Astrocyte of the cerebellum (primary cell): ENCODE data around the gene XRRA1.
"Not testable (repeated sequence)": the region's sequence is repeated elsewhere in the genome, so short reads cannot be mapped to it uniquely, and the experiment has no call there.

Experiments used
- DNase-seq: peaks from one replicate; pipeline ENCODE4 v3.0.0-alpha.2; 2011; ENCODE audit warnings: low read depth
- H3K4me3 ChIP-seq: 2 replicates; pipeline ENCODE4 v1.5.1; 2011; ENCODE audit warnings: mild to moderate bottlenecking, low read depth, low read length, moderate library complexity
- CTCF ChIP-seq: IDR thresholded peaks from 2 replicates; pipeline ENCODE4 v1.5.1; 2012; ENCODE audit warnings: low read length, low read depth, moderate library complexity, mild to moderate bottlenecking; ENCODE audit errors: missing control alignments
- in situ Hi-C: cut with HindIII; loops from 2 replicates; pipeline ENCODE4 v1.10.0; 2017; ENCODE audit warnings: low sequenced_read_pairs

The XRRA1 gene

GRCh38 chr11:74948898-74949752 is at the start of gene XRRA1, which contains the start of gene SPCS2:
Gene XRRA1, minus strand, starts transcription at chr11:74949091. Its CDS starts 8,213 bp downstream, at chr11:74940878.
Gene SPCS2, plus strand, starts transcription at chr11:74949266. Its CDS starts 20 bp downstream, at chr11:74949286.
- in situ Hi-C loops = no loop called here
- peak; percentile 96 for DNase-seq
- peak within 1 kb of the TSS; percentile 99 for H3K4me3 ChIP-seq
- TF ChIP-seq CTCF = no peak

GRCh38 chr11:74992852-74993251 is 44.0 kb upstream of the XRRA1 start:
- no peak for TF ChIP-seq CTCF
- H3K4me3 ChIP-seq = no peak overlapping the region
- in situ Hi-C loops = no loop called here
- DNase-seq = no peak

GRCh38 chr11:74990941-74991340 is 42.0 kb upstream of the XRRA1 start:
- TF ChIP-seq CTCF = no peak
- in situ Hi-C loops = no loop called here
- no peak overlapping the region for H3K4me3 ChIP-seq
- DNase-seq = no peak

GRCh38 chr11:74990150-74990549 is 41.3 kb upstream of the XRRA1 start:
- in situ Hi-C loops, DNase-seq, H3K4me3 ChIP-seq: not testable (repeated sequence)

GRCh38 chr11:74989260-74989638 is 40.4 kb upstream of the XRRA1 start:
- in situ Hi-C loops = no loop called here
- TF ChIP-seq CTCF = no peak
- DNase-seq = no peak
- H3K4me3 ChIP-seq = peak overlapping the region; percentile 67

GRCh38 chr11:74988541-74989259 is 39.8 kb upstream of the XRRA1 start, which contains the start of gene NEU3:
Gene NEU3, plus strand, starts transcription at chr11:74988933. Its CDS starts 128 bp downstream, at chr11:74989061.
- no peak for TF ChIP-seq CTCF
- peak; percentile 33 for DNase-seq
- peak within 1 kb of the TSS; percentile 67 for H3K4me3 ChIP-seq
- in situ Hi-C loops = no loop called here

- in situ Hi-C loops = no loop called here
- no peak overlapping the region for H3K4me3 ChIP-seq
- TF ChIP-seq CTCF = no peak
- no peak for DNase-seq
Observed at GRCh38 chr11:74984730-74985129, 35.8 kb upstream of the XRRA1 start.
